Islet of Langerhans (tissue), 1 donor: ENCODE data around the gene PDE5A.
"Not testable (repeated sequence)": the region's sequence is repeated elsewhere in the genome, so short reads cannot be mapped to it uniquely, and the experiment has no call there.

Experiments used
- FAIRE-seq: peaks from one replicate; lab custom pipeline; 2011; peaks lifted over from hg19 to GRCh38; lab: Jason Lieb, UNC

Gene PDE5A

GRCh38 chr4:119470021-119470736 is 158.4 kb downstream of the PDE5A start:
- not testable (repeated sequence) for FAIRE-seq

GRCh38 chr4:119469039-119469438 is 159.6 kb downstream of the PDE5A start:
- not testable (repeated sequence) for FAIRE-seq

GRCh38 chr4:119462733-119463132 is 165.9 kb downstream of the PDE5A start:
- not testable (repeated sequence) for FAIRE-seq

GRCh38 chr4:119455734-119456133 is 172.9 kb downstream of the PDE5A start:
- FAIRE-seq = not testable (repeated sequence)

- FAIRE-seq = not testable (repeated sequence)
Observed at GRCh38 chr4:119454491-119455270, 173.9 kb downstream of the PDE5A start.

DNA sequence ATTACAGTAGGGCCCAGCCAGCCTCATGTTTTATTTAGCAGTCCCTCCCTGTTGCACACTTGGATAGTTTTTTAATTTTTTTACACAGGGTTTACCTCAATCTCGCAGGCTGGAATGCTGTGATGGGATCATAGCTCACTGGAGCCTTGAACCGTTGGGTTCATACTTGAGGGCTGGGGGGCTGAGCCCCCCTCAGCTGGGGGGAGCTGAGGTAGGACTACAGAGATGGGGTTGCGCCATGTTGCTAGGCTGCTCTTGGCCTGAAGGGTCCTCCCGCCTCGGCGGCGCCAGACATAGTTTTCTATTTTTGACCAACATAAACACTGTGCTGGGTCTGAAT is 174.5 kb downstream of the PDE5A start:
- FAIRE-seq = not testable (repeated sequence)

GRCh38 chr4:119453286-119453685 is 175.3 kb downstream of the PDE5A start:
- FAIRE-seq = not testable (repeated sequence)

- not testable (repeated sequence) for FAIRE-seq
Observed at GRCh38 chr4:119449851-119450250, 178.8 kb downstream of the PDE5A start.
